GF-D8 (cell line): ENCODE measurements around the gene PLEKHA6.
"Not testable (repeated sequence)": the region's sequence is repeated elsewhere in the genome, so short reads cannot be mapped to it uniquely, and the experiment has no call there.

Experiments used
- DNase-seq: peaks from one replicate; lab custom pipeline; 2025; lab: John Stamatoyannopoulos, UW

The PLEKHA6 gene

DNA sequence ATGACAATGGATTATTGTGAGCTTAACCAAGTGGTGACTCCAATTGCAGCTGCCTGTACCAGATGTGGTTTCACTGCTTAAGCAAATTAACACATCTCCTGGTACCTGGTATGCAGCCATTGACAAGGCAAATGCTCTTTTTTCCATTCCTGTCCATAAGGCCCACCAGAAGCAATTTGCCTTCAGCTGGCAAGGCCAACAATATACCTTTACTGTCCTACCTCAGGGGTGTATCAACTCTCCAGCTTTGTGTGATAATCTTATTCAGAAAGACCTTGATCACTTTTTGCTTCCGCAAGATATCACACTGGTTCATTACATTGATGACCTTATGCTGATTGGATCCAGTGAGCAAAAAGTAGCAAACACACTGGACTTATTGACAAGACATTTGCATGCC lies 122.2 kb downstream of the PLEKHA6 start:
- not testable (repeated sequence) for DNase-seq

DNA sequence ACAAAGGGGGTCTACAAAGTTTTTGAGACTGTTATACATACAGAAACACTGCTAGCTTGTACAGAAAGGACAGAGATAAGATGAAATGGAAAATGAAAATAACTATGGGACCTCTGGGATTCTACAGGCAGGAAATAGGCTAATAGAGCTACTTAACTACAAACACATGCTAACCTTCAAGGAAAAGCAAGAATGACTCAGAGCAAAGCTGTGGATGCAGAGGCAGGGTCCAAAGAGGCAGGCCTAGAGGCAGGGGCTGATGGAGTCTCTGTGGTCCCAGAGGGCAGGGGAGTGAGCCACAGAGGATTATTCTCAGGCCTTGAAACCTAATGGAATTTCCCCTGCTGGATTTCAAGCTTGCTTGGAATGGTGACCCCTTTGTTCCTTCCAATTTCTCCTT lies 127.2 kb downstream of the PLEKHA6 start:
- DNase-seq = no peak

DNA sequence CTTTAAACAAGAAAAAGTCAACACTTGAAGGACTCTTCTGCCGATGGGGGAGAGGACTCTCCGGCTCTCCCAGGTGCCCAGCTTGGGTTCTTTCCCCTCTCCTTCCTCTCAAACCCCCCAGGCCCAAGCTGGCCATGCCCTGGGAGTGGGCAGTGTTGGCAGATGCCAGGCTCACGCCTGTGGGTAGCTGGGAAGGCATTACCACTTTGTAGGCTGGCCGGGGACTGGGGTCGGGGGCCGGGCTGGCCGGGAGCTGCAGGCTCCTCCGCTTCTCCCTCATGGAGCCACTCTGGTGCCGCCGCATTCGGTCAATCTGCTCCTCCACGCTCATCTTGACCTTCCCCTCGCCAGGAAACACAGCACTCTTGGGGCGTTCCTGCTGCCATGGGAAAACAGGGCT lies 129.5 kb downstream of the PLEKHA6 start:
- no peak for DNase-seq

DNA sequence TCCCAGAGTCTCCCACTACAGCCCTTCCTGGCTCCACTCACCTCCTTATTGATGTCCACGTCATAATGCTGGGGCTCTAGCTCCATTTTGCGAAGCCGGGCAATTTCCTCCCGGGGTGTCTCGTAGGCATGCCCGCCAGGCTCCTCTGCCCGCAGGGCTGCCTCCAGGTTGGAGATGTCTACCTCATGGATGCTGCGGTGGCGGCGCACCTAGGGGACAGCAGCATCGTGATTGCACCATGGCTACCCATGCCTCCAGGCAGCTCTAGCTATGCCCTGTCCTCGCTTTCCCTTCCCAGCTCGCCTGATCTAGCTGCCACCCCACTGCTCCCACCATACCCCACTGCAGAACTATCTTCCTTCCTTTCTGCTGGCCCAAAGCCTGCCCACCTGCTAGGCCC lies 130.8 kb downstream of the PLEKHA6 start:
- DNase-seq = no peak

DNA sequence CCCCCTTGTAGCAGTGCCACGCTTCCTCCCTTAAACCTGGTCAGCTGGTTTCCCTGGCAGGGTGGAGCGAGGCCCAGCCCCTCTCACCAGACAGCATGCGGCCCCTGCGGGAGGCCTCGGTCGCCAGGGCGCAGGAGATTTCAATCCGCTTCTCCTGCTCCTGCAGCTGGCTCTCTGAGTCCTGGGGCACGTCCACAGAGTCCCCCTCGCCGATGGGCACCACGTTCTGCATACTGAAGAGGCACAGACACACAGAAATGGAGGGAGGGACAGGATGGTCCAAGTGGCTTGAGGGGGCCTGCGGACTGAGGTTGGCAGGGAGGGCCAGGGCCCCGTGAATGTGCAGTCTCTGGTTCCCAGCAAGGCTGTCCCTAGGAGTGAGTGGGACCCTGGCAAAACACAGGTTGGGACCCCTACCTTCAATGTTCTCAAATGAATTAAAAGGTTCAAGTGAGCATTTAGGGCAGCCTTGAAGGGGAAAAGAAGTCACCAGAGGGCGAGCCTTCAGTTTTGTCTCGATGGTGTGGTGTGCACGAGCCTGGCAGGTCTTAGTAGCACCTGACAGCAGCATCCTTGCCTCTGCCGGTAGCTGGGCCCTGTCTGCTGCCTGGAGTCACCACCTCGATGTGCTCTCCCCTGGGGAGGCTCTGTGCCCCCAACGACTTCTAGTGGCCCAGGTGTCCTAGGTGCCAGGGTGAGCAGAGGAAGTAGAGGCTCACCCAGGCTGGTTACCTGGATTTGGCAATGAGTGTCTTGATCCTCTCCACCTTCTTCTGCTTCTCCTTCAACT lies 131.5 kb downstream of the PLEKHA6 start:
- DNase-seq = no peak

DNA sequence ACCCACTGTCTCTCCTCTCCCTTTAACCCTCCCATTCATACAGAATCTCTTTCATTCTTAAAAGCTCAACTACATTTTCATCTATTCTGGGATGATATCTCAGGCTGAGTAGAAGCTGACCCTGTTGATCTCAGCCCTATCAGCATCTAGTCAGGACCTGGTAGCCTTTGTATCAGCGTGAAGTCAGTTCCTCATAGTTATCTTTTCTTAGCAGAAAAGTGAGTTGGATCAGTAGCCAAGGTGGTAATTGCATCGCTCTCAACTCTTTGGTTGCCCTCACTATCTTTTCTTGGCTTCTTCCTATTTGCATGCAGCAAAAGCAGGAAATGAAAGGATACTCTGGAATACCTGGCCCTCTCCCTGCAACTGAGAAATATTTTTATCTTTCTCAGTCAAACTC lies 132.4 kb downstream of the PLEKHA6 start:
- DNase-seq = no peak

DNA sequence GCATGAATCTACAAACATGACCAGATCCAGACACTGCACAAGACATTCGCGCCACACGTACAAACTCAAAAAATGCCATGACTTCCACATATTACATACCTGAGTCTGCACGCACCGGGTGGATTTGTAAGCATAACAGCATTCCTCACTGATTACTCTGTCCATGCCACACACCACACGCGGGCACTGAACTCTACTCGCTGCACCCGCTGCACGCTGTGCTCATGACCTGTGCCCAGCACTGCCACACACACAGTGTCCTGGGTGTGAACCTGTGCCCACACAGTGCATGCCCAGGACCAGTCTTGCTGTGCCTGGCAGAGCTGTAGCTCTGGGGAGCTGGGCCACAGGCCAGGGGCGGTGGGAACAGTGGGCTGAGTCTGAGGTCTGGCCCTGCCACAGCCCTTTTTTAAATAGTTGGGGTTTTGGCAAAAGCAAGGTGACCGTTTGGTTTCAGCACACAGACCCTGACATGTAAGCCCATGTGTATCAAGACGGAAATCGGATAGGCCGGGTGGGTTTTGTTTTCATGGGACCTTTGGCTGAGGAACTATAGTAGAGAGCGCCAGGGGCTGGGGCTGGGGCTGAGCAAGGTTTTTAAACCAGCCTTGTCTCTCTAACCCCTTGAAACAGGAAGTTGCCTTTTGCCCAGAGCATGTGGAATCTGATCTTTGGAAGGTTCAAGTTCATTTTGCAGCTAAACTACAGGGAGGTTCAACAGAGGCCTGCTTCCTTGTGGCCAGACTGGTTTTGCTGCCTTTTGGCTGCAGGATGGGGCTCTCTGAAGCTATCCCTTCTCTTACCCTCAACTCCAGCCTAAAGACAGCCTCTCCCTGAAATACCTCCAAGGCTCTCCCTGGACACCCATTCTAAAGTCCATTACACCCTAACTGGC lies 133.6 kb downstream of the PLEKHA6 start:
- no peak for DNase-seq

DNA sequence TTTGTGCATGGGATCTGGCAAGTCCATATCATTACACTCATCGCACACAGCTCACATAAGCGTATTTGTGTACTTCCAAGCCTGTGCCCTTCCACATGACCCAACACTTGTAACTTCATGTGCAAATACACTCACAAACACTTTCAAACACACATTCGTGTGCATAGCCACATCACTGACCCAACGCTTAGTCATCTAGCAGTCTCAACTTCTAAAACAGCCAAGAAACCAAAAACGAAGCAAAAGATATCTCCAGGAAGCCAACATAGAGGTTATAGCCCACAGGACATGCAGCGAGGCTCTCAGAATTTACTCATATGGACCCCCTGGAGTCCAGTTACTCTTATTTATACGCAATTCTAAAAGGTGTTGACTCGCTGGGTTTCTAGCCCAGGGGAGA lies 135.1 kb downstream of the PLEKHA6 start:
- DNase-seq = no peak

DNA sequence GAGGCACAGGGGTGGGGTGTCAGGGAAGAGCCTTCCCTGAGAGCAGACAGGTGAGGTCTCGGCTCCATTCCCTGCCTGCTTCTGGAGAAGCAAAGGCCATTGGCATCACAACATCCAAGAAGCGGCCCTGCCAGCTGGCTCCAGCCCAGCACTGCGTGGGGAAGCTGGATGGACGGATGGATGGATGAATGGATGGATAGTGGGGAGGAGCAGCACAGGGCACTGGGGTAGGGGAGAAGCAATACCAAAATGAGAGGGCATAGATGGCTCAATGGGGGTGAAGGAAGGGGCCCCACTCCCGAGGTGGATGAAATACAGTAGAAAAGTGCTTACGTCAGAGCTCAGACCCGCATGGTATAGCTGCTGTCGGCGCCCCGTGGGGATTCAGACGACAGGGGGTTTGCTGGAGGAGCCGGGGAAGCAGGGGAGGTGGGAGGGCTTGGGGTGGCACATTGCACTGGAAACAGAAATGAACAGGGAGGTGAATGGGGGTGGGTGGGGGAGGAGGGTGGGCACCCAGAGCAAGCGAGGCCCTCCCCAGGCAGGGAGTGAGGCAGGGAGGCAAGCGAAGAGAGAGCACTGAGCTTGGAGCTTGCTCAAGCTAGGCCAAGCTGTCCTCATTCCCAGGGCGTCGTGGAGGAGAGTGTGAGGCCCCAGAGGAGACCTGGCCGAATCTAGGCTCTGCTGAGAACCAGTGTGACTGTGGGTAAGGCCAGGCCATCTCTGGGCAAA lies 136.4 kb downstream of the PLEKHA6 start:
- DNase-seq = no peak

DNA sequence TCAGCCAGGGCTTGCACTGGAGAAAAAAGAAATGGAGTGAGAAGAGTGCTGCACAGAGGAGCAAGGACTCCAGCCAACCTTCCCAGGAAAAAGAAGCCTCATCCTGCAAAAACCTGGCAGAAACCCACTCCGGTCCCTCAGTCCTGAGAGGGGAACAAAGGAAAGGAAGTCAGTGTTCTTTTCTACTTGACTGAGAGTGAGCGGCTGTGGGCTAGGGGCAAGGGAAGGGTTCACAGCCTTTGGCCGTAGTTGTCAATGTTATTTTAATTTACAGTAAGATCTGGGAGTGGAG lies 137.0 kb downstream of the PLEKHA6 start:
- DNase-seq = no peak

DNA sequence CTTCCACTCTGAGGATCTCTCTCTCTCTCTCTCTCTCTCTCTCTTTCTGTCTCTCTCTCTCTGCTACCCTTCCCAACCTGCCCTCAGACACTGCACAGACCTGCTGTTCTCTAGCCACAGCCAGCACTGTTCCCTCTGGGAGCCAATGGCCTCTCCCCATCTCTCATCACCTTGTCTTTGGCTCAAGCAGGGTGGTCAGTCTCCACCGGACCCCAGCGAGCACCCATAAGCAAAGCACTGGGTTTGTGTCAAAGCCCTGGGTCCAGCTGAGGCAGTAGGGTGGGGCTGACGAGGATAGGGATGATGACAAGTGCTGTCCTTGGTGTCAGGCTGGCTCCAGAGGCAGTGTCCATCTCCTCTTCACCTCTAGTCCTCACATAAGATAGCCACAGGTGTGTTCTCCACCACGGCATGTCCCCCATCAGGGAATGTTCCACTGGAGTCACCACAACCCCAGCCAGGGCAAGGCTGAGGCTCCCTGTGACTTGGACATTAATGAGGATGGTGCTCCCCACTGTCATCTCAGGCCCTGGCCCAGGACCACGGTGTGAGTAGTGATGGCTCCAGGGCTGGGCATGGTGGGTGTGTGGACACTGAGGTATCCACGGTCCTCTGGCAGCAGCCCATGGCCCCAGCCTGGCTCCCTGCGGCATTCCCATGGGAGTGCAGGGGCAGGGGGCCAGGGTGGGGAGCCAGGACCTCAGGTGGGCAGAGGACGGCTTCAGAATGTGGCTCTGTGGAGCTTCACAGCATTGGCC lies 137.5 kb downstream of the PLEKHA6 start:
- no peak for DNase-seq

DNA sequence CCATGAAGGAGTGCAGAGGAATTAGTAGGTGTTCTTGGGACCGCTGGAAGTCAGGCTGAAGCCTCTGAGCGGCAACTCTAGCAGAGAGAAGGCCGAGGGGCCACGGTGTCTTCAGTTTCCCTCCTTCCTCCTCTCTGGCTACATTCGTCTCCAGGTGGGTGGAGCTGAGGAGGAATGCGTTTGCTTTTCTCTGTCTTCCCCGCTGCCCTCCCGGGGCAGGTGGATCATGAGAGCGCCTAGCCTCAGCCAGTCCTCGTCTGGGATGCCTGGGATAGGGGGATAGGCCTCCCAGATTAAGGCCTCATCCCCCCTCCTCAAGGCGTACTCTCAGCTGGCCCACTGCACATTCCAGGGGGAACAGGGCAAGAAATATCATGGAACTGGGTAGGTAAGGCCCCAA lies 138.5 kb downstream of the PLEKHA6 start:
- no peak for DNase-seq

DNA sequence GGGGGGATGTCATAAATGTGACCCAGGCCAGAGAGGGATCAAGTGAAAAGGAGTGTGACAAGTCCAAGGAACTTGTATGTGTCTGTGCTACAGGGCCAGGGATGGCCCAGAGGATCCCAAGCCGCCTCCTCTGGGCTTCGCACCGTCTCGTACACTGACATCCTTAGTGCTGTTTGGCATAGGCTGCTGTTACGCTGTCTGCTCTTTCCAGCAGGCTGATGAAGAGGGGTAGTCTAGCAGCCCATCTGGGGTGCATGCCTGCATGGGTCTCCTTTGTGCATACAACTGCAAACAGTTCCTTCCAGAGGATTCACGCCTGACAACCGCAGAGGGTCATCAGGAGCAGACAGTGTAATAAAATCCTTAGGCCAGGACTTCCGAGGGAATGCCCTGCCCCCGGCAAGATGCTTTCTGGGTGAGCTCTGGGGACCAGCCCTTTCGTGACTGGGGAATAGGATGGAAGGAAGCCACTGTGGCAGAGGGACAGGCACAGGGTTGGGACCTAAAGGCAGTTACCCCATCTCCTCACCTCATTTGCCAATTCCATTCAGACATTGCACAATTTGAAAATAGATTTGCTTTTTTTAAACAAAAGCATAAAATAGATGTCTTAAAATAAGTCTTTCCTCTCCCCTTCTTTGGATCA lies 139.6 kb downstream of the PLEKHA6 start:
- DNase-seq = no peak

DNA sequence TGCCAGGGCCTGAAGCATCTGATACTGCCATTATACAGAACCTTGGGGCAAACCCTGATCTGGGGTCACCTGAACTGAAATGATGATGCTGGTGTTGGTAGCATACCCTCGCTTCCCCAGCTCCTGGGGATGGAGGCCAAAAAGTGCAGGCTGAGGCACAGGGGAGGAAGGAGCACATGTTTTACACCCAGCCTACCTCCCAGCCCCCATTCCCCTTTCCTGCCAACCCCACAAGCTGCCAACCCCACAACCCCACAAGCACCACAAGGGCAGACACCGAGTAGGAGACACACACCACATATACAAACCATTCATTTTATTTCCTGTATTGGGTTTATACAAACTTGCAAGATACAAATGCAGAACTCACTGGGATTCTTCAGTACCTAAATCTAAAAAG lies 141.2 kb downstream of the PLEKHA6 start:
- no peak for DNase-seq

DNA sequence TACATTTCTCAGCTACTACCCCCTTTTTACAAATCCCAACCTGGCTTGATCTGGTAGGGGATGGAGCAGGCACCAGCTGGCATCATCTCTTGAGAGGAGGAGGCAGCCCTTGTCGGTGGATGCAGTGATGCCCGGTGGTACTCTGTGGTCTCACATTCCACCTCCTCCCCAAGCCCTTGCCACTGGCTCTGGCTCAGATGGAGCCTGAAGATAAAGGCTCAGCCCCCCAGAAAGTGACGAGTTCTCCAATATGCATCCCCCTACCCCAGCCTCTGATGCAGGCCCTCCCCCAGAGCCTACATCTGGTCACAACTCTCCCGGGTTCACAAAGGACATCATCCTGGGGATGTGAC lies 142.1 kb downstream of the PLEKHA6 start:
- DNase-seq = no peak

DNA sequence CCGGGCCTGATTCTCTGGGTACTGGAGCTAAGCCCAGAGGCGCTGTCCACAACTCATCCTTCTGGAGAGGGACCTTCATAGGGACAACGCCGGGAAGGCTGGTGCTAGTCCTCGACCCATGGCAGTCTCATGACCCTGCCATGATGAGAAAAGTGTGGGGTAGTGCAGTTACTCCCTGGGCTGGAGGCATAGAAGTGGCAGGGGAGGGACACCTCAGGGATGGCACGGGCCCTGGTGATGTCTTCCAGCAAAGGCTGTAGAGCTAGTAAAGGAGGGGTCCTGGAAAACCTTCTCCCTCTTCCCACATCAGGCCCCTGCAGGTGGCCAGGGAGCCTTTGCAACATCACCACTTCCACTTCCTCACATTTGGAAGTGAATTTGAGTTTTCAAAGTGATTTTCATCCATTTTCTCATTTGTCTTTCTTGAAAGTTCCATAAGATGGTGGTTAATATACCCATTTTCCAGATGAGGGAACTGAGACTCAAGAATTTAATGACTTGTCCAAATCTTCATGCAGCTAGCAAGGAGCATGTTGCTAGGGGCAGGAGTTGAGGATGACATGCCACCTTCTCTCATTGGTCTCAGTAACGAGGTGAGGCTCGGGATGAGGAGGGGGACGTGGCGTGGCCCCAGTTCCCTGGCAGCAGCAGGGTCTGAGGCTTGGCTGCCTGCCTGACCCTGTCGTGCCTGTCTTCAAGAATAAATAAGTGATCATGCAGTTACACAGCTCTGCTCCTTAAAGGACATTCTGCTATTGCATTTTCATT lies 142.7 kb downstream of the PLEKHA6 start:
- DNase-seq = no peak

DNA sequence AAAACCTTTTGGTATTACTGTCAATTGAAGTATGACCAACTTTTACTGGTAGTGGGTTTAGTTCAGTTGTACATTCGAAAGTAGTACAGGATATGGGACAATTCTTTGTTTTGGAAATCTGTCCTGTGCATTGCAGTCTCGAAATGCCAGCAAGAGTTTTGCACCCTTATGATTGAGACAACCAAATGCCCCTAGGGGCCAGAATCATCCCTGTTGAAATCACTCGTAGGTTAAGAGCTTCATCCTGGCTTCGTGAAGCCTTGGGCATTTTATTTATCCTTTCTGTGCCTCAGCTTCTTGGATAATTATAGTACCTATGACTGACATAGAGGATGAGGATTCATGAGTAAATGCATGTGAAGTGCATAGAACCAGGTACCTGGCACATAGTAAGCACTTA lies 143.5 kb downstream of the PLEKHA6 start:
- DNase-seq = no peak

DNA sequence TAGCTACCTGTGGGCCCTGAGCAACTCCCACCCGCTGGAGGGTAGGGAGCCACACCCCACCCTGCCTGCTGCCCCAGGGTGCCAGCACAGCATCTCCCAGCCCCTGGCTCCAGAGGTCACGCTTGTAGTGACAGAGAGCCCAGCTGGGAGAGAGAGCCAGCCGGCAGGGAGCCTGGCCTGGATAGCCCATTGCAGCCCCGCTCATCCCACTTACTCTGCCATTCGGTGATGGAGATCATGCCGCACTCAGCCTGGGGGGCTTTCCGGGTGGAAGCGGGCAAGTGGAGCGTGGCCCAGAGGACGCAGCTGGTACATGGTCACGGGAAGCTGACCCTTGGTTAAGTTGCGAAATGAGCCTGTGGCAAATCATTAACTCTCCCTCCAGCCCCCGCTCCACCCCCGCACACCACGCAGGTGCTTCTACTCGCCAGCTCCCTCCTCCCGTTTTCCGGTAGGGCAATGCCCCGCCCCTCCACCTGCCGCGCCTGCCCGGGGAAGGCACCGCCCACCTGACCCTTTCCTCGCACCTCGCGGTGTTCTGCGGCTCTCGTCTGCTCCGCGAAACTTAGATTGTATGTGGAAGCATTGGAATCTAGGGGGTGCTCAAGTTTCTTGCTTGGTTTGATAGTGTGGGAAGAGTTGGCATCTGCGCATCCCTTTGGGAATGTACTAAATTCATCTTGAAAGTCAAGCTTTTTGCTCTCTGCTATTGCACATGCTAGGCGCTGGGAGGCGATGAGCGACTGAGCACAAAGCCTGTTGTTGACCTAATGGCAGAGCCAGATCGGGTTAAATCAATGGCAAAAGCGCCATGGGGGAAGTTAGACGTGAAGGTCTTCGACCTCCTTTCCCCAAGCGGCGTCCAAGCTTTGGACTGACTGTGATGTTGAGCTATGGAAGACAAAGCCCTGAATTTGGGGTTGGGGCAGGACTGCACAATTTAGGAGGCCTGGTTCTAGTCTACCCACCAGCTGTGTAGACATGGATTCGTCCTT lies 145.8 kb downstream of the PLEKHA6 start, which contains the start of gene GOLT1A:
GOLT1A (minus strand) TSS at position 321 of the 995 bp plus-strand sequence; CDS start at position 239, 82 bp downstream.
- no peak for DNase-seq

DNA sequence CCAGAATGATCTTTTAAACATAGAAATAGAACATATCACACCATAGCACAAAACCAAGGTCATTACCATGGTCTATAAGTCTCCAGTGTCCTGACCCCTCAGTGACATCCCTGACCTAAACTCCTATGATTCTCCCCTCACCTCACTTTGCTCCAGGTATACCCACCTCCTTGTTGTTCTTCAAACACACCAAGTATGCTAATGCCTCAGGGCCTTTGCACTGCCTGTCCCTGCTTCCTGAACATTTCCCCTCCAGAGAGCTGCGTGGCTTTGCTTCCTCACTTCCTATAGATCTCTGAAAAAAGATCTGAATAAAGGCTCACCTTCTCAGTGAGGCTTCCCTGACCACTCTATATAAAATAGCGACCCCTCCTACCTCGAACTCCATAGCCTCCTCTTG lies 147.0 kb downstream of the PLEKHA6 start:
- DNase-seq = no peak

DNA sequence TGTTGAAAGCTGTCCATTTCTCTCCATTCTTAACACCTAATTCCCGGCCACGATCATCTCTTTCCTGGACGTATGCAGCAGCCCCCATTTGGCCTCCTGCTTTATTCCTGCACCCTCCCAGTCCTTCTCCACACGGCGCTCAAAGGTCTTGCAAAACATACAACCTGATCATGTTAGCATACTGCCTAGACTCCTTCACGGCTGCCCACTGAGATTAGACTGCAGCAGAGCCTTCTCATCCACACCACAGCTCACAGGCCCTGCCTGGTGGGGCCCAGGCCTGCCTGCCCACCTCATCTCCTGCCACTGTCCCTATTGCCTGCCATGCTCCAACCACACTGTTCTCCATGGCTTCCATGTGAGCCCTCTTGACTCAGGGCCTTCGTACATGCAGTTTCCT lies 148.7 kb downstream of the PLEKHA6 start:
- DNase-seq = no peak
